Measurements from ENCODE around the gene SOS2. TPM values are rescaled to one million over a fixed set of nuclear protein-coding genes. Genes with fewer than 3 reads are reported as not detected.

Gene SOS2
- polyA plus RNA-seq, 1 donor from 2014 or later = 25.9 TPM

- Histone ChIP-seq H3K27ac (ENCODE audit: low read length) (no peak overlapping the region), H3K9me3 (ENCODE audit: low read length) (no peaks in the 10 kb centered on the region), H3K4me2 (ENCODE audit: low read length) (no peak overlapping the region), H3K4me3 (ENCODE audit: low read length) (no peak overlapping the region), H3K36me3 (ENCODE audit: insufficient read depth, low read length) (no peaks in the 10 kb centered on the region), H3K9ac (ENCODE audit: low read length) (no peak overlapping the region), H3K27me3 (ENCODE audit: insufficient read depth, low read depth, low read length) (no peaks in the 10 kb centered on the region), H2AFZ (ENCODE audit: low read depth, low read length) (no peak overlapping the region), H3F3A (ENCODE audit: insufficient read depth, low read length, poor library complexity, severe bottlenecking) (no peaks in the 10 kb centered on the region), H3K9me2 (ENCODE audit: insufficient read depth, low read length) (no peaks in the 10 kb centered on the region), H3K79me2 (replicated peaks; ENCODE audit: insufficient read depth, low read length) (no peaks in the 10 kb centered on the region), H4K20me1 (ENCODE audit: insufficient read depth) (no peaks in the 10 kb centered on the region)
- TF ChIP-seq TAF1 (IDR thresholded peaks at IDR 0.05; ENCODE audit: low read depth) (no peak), EZH2 (IDR thresholded peaks at IDR 0.05; ENCODE audit: borderline replicate concordance, insufficient read depth, low read length, poor library complexity, severe bottlenecking) (no peak)
Measured at GRCh38 chr14:50156111-50156510, 75.3 kb downstream of the SOS2 start.

DNA sequence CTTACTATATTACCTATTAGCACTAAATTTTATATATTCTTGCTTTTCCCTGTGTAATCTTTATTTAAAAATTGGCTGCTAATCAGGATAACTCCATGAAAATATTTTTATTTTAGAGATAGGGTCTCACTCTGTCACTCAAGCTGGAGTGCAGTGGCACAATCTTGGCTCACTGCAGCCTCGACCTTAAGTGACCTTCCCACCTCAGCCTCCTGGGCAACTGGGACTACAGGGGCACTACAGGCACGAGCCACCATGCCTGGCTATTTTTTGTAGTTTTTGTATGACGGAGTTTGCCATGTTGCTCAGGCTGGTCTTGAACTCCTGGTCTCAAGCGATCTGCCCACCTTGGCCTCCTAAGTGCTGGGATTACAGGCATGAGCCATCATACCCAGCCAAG, 82.6 kb downstream of the SOS2 start:
- no peak for TF ChIP-seq MXI1 (conservative IDR thresholded peaks at IDR 0.05; ENCODE audit: poor library complexity, severe bottlenecking)
- Histone ChIP-seq H3F3A (ENCODE audit: insufficient read depth, low read length, poor library complexity, severe bottlenecking) (no peaks in the 10 kb centered on the region), H3K9me2 (ENCODE audit: insufficient read depth, low read length) (no peaks in the 10 kb centered on the region), H3K27me3 (ENCODE audit: insufficient read depth, low read depth, low read length) (no peaks in the 10 kb centered on the region), H3K9ac (ENCODE audit: low read length) (no peak overlapping the region), H3K4me3 (ENCODE audit: low read length) (no peak overlapping the region), H4K20me1 (ENCODE audit: insufficient read depth) (no peaks in the 10 kb centered on the region), H3K79me2 (replicated peaks; ENCODE audit: insufficient read depth, low read length) (no peaks in the 10 kb centered on the region), H3K9me3 (ENCODE audit: low read length) (no peaks in the 10 kb centered on the region), H3K27ac (ENCODE audit: low read length) (no peak overlapping the region), H3K36me3 (ENCODE audit: insufficient read depth, low read length) (peaks cover 17% of the 10 kb centered on the region), H3K4me2 (ENCODE audit: low read length) (no peak overlapping the region), H2AFZ (ENCODE audit: low read depth, low read length) (no peak overlapping the region)

DNA sequence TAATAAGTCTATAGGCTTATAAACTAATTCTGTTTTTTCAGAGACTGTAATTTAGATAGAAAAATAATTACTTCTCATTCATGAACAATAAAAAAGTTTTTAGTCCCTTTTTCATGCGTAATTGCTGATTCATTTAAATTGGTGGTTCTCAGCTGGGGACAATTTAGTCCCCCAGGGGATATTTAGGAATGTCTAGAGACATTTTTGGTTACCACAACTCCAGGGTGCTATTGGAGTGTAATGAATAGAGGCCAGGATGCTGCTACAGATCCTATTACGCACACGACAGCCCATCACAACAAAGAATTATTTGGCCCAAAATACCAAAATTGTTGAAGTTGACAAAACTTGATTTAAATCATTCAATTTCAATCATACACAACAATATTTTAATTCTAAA, 92.2 kb downstream of the SOS2 start:
- TF ChIP-seq EZH2 (IDR thresholded peaks at IDR 0.05; ENCODE audit: borderline replicate concordance, insufficient read depth, low read length, poor library complexity, severe bottlenecking) = no peak
- TF ChIP-seq MXI1 (conservative IDR thresholded peaks at IDR 0.05; ENCODE audit: poor library complexity, severe bottlenecking) = no peak
- Histone ChIP-seq H3K27me3 (ENCODE audit: insufficient read depth, low read depth, low read length) (no peaks in the 10 kb centered on the region), H3K27ac (ENCODE audit: low read length) (no peak overlapping the region), H3K36me3 (ENCODE audit: insufficient read depth, low read length) (peaks cover 3% of the 10 kb centered on the region), H3F3A (ENCODE audit: insufficient read depth, low read length, poor library complexity, severe bottlenecking) (no peaks in the 10 kb centered on the region), H4K20me1 (ENCODE audit: insufficient read depth) (no peaks in the 10 kb centered on the region), H2AFZ (ENCODE audit: low read depth, low read length) (no peak overlapping the region), H3K9ac (ENCODE audit: low read length) (no peak overlapping the region), H3K4me2 (ENCODE audit: low read length) (no peak overlapping the region), H3K9me2 (ENCODE audit: insufficient read depth, low read length) (no peaks in the 10 kb centered on the region), H3K79me2 (replicated peaks; ENCODE audit: insufficient read depth, low read length) (no peaks in the 10 kb centered on the region), H3K4me3 (ENCODE audit: low read length) (no peak overlapping the region), H3K9me3 (ENCODE audit: low read length) (no peaks in the 10 kb centered on the region)

GRCh38 chr14:50127802-50128201, 103.6 kb downstream of the SOS2 start:
- no peak overlapping the region for H3K27ac ChIP-seq (ENCODE audit: low read length)
- TF ChIP-seq EZH2 (IDR thresholded peaks at IDR 0.05; ENCODE audit: borderline replicate concordance, insufficient read depth, low read length, poor library complexity, severe bottlenecking) = no peak
- no peak for TF ChIP-seq EP300 (conservative IDR thresholded peaks at IDR 0.05; ENCODE audit: poor library complexity, severe bottlenecking)
- no peak for TF ChIP-seq TAF1 (IDR thresholded peaks at IDR 0.05; ENCODE audit: low read depth)
- TF ChIP-seq POLR2AphosphoS5 (IDR thresholded peaks at IDR 0.05) = no peak
- TF ChIP-seq MXI1 (conservative IDR thresholded peaks at IDR 0.05; ENCODE audit: poor library complexity, severe bottlenecking) = no peak
- TF ChIP-seq, protein P1, sequence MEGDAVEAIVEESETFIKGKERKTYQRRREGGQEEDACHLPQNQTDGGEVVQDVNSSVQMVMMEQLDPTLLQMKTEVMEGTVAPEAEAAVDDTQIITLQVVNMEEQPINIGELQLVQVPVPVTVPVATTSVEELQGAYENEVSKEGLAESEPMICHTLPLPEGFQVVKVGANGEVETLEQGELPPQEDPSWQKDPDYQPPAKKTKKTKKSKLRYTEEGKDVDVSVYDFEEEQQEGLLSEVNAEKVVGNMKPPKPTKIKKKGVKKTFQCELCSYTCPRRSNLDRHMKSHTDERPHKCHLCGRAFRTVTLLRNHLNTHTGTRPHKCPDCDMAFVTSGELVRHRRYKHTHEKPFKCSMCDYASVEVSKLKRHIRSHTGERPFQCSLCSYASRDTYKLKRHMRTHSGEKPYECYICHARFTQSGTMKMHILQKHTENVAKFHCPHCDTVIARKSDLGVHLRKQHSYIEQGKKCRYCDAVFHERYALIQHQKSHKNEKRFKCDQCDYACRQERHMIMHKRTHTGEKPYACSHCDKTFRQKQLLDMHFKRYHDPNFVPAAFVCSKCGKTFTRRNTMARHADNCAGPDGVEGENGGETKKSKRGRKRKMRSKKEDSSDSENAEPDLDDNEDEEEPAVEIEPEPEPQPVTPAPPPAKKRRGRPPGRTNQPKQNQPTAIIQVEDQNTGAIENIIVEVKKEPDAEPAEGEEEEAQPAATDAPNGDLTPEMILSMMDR (IDR thresholded peaks at IDR 0.05; ENCODE audit: poor library complexity, severe bottlenecking) = no peak
- TF ChIP-seq RAD21 (conservative IDR thresholded peaks at IDR 0.05) = no peak
- TF ChIP-seq, protein P2, sequence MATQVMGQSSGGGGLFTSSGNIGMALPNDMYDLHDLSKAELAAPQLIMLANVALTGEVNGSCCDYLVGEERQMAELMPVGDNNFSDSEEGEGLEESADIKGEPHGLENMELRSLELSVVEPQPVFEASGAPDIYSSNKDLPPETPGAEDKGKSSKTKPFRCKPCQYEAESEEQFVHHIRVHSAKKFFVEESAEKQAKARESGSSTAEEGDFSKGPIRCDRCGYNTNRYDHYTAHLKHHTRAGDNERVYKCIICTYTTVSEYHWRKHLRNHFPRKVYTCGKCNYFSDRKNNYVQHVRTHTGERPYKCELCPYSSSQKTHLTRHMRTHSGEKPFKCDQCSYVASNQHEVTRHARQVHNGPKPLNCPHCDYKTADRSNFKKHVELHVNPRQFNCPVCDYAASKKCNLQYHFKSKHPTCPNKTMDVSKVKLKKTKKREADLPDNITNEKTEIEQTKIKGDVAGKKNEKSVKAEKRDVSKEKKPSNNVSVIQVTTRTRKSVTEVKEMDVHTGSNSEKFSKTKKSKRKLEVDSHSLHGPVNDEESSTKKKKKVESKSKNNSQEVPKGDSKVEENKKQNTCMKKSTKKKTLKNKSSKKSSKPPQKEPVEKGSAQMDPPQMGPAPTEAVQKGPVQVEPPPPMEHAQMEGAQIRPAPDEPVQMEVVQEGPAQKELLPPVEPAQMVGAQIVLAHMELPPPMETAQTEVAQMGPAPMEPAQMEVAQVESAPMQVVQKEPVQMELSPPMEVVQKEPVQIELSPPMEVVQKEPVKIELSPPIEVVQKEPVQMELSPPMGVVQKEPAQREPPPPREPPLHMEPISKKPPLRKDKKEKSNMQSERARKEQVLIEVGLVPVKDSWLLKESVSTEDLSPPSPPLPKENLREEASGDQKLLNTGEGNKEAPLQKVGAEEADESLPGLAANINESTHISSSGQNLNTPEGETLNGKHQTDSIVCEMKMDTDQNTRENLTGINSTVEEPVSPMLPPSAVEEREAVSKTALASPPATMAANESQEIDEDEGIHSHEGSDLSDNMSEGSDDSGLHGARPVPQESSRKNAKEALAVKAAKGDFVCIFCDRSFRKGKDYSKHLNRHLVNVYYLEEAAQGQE (IDR thresholded peaks at IDR 0.05; ENCODE audit: borderline replicate concordance) = no peak
- no peak for TF ChIP-seq SMC3 (conservative IDR thresholded peaks at IDR 0.05; ENCODE audit: poor library complexity)
- H3F3A ChIP-seq (ENCODE audit: insufficient read depth, low read length, poor library complexity, severe bottlenecking) = no peaks in the 10 kb centered on the region
- no peaks in the 10 kb centered on the region for H3K27me3 ChIP-seq (ENCODE audit: insufficient read depth, low read depth, low read length)
- no peak overlapping the region for H2AFZ ChIP-seq (ENCODE audit: low read depth, low read length)
- H4K20me1 ChIP-seq (ENCODE audit: insufficient read depth) = no peaks in the 10 kb centered on the region
- H3K36me3 ChIP-seq (ENCODE audit: insufficient read depth, low read length) = no peaks in the 10 kb centered on the region
- no peak overlapping the region for H3K9ac ChIP-seq (ENCODE audit: low read length)
- no peak overlapping the region for H3K4me2 ChIP-seq (ENCODE audit: low read length)
- no peaks in the 10 kb centered on the region for H3K79me2 ChIP-seq (replicated peaks; ENCODE audit: insufficient read depth, low read length)
- no peaks in the 10 kb centered on the region for H3K9me3 ChIP-seq (ENCODE audit: low read length)
- no peak overlapping the region for H3K4me3 ChIP-seq (ENCODE audit: low read length)
- no peaks in the 10 kb centered on the region for H3K9me2 ChIP-seq (ENCODE audit: insufficient read depth, low read length)

Measured in neural cell (in vitro differentiated cells).